Fibroblast of upper back skin (primary cell): ENCODE data around the gene SETBP1.

Experiments
- DNase-seq: peaks from one replicate; pipeline ENCODE4 v3.0.0-alpha.2; 2013

SETBP1 gene

DNA sequence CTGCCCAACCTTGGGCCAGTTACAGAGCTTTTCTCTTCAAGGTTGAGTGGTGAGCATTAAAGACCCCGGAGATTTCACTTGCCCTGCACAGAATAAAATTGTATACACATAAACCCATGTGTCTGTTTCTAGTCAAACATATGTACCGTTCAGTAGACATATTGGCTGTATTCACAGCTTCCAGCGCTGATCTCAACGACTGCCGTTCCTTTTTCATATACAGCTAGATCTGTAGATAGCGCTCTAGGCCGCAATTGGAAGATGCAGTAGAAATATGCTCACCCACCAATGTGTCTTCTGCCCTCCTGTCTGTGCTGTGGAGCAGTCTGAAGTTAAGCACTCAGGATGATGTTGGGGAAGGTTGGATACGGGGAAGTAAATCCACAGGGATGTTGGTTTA is 317.7 kb downstream of the SETBP1 start:
- no peak for DNase-seq

DNA sequence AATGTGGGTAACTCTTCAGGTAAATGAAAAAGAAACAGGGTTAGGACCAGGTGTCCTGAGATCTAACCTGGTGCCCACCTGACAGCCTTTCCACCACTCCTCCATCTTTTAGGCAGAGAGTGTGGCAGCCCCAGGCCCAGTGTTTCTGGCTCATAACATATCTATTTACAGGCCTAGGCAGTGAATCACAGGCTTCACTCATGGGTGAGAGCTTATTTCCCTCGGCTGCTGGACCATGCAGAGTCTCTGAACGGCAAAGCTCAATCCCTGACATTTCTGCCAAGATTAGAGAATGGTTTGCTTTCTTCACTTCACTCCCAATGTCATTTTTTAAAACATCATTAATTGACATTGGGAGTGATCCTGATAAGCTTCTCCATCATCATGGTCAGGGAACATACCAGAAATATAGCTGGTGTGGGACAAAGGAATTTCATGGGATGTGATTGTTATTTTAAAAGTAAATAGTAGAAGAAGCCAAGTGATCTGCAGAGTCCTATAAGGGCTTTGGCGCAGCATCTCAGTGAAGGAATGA is 323.9 kb downstream of the SETBP1 start:
- DNase-seq = peak; percentile 28

DNA sequence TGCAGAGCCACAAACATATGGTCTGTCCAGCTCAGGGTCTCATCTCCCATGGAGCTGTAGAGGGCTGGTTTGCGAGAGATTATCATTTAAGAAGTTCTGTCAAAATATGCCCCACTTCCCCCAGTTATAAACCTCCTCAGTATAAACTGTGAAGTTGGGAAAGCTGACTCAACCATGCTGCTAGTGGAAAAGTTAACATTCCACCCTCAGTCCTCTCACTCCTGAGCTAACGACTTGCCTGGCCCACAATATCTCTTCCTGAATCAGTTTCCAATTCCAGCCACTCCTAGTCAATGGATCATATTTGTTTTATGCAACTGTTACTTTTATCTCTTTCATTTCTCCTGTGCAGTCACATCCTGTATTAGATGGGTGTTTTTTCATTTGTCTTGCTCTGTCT is 326.2 kb downstream of the SETBP1 start:
- DNase-seq = peak; percentile 39

DNA sequence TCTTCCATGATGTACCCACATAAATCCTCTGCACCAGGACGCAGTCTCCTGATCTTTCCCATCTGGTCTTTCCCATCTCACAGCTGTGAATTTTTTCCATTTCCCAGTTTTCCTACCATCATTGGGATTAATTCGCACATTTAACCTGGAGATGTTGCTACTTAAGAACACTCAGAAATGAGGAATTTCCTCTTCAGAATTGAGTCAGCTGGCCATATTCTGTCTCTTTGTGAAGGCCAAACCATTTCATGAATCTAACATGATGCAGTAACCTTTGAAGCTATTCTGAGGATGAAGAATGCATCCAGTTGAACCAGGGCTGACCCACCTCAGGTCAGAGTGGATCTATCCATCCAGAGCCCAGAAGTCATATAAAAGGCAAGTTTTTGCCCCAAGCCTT is 326.8 kb downstream of the SETBP1 start:
- peak; percentile 62 for DNase-seq

DNA sequence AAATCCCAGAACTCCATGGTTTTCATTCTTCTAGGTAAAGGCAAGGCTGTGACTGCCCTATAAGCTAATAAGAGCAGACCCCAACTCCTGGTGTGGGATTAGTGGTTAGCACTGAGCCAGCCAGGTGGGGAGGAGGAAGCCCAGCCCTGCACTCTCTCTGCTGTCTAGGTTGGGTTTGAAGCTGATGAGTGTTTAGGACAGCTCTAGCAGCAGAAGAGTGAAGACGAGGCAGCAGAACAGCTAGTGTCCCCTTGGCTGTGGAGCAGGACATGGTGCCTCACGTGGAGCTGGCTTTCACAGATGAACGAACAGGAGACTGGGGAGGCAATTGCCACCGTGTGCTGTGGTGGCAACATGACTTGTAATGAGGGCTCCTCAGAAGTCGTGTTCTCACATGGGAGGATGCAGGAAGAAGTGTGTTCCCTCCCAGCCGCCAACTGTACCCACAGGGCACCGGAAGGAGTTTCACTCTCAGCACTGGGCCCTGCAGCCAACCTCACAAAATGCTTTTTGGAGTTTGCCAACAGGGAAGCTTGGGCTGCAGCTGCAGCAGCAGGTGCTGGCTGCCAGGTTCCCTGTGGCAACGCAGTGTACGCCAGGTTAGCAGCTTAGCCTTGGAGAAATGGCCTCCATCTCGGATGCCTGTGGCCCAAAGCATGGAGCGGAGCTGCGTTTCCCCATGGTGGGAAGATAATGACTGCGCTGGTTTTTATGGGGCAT is 328.2 kb downstream of the SETBP1 start:
- no peak for DNase-seq

DNA sequence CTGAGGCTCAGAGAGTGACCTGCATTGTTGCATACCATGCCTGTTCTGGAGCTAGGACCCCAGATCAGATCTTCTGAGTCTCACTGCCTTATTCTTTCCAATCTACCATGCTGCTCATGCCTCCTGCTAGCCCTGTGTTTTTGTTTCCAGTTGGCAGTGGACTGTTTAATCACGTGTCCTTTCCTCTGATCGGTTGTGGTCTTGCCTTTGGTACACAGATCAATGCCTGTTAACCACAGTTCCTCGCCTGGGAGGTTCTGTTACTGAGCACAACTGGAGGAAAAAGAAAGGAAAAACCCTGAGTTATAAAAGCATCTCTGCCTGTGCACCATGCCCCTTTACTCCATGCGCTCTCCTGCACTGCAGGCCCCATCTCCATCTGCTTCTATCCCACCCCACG is 329.1 kb downstream of the SETBP1 start:
- no peak for DNase-seq

DNA sequence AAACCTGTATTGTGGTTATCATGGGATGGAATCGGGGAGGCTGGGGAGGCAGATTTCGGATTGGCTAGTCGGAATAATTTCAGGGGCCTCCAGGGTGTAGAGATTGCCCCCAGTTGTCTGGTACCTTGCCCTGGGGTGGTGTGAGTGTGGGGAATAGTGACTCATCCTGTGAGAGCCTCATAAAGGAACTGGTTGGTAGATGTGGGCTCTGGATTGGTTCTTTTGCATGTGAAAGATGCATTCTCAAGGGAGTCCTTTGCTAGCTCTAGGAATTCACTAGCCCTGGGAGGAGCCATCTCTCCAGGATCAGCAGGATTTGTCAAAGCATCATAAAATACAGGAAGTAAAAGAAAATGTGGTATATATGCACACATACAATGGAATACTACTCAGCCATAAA is 331.6 kb downstream of the SETBP1 start:
- DNase-seq = peak; percentile 21

DNA sequence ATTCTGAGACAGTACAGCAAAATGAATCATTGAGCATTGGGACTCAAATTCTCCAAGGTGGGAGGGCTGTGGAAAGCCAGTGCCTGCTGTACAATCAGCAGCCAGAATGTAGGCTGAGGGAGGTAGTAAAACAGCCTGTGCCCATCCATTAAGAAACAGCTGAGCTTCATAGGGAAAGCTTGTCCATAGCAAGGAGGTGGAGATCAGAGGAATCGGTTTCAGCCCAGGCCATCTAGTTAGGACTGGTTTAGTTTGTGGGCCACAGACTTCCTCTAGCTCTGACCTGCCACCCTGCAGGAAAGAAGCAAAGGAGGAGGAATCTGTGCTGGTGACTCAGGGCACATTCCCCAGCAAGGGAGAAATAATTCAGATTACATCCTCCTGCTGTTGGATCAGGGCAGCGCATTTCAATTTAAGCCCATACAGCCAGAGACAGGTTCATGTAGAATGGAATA is 333.4 kb downstream of the SETBP1 start:
- DNase-seq = peak; percentile 88

DNA sequence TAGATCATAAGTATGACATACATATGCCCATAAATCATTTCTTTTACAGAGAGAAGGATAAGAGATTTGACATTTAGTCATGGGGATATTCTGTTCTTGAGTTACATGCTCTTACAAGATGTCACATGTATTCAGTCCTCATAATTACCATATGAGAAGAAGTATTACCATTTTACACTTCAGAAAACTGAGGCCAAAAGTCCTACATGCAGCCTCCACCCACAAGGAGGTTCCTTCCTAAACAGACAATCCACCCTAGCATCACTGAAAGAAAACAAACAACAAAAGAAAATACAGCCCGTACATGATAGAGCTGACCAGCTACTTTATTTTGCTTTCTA is 335.1 kb downstream of the SETBP1 start:
- no peak for DNase-seq

DNA sequence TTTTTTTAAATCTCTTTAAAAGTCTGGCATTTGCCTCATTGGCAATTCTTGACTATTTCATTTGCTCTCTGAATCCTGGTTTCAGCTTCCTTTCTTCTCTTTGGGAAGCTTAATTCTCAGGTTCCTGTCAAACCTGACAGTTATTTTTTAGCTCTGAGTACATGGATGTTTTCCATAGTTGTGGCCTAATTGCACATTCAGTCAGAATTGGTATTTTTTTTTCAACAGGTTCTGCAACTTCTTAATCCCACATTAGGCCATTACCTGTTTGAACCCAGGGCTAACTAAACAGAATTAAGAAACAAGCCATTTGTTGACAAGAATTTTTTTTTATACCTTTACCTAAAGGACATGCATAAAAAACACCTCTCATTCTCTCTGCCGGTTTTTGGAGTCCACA is 338.8 kb downstream of the SETBP1 start:
- DNase-seq = no peak

DNA sequence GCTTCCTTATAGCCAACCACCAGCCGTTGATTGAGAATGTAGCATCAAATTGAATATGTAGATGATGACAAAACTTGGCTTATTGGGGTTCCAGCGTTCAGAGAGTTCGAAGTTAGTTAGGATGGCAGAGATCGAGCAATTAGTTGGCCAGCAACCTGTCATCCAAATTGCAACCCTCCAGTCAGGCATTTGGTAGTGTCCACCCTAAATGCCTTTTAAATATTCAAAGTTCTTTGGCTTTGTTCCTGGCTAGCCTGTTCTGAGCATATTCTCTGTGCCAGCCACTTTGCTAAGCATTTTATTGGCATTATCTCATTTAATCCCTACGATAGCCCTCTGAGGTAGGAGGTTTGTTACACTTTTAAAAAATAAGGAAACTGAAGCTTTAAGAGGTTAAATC is 342.8 kb downstream of the SETBP1 start:
- DNase-seq = no peak

DNA sequence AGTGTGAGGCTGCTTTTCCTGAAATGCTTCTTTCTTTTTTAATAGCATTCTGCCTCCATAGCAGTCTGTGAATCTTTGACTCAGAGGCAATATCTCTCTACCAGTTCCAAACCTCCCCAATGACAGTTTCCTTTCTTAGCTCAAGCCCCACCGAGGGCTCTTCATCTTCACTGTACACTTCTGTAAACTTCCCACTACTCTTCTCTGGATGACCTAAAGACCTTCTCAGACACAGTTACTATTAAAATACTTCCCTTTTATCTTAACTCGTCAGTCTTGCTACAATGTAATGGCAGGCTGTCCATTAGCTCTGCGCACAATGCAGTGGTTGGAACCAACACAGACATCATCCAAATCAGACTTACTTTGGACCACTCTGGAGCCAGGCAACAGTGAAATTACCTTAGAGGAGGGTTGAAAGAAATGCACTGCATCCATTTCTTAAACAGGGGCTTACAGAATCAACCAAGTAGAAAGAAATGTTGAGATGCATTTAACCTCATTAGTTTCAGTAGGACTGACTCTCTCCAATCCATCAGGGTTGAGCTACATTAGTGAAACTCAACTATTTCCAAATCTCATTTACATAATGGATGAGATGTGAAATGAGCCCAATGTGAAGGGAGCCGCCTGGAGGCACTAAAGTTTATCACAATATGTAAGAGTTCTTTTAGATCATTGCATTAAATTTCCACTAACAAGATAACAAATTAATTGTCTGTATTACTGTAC is 343.8 kb downstream of the SETBP1 start:
- DNase-seq = no peak

DNA sequence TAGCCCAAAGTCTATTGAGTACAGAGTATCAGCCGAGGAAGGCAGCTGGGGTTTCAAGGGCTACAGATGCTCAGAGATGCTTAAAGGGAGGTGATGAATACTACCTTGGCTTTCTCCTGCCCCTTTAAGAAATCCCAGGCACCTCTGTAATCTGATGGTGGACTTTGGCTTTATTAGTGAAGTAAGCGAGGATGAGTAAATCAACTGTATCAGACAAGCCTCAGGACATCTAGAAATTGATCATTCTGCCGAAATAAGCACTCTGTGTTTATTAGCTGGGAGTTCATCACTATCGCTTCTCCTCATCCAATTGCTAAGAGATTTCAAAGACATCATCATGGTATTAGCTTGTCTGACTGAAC is 344.4 kb downstream of the SETBP1 start:
- DNase-seq = no peak

DNA sequence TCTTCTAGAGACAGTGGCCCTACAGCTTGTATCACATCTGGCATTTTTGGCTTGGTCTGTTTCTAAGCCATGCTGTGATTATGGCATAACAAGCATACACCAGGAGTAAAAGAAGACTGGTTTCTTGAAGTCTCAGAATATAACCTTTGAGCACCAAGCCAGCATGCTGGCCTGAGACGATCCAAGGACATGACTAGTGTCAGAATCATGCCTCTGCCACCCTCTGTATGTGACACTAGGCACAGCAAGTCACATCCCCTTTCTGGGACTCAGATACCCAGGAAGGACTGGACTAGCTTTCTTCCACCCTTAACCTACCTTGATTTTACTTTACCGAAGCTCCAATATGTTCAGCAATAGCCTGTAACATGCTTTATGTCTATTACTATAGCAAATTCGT is 345.5 kb downstream of the SETBP1 start:
- DNase-seq = no peak

DNA sequence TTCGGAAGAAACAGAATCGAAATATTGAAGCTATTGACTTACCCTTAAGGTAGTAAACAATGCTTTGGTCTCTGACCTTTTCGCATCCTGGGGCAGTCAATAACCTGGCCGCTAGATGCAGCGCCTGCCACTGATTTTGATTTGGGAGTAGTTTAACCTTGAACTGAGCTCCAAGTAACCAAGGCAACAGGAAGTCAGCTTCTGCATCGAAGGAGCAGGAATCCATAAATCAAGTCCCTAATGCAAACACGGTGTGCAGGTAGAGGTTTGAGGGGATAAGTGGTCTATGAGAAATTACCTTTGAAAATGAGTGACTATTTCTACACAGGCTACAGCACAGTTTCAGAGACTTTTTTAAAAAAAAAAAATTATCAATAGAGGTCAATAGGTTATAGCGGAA is 353.5 kb downstream of the SETBP1 start:
- no peak for DNase-seq

DNA sequence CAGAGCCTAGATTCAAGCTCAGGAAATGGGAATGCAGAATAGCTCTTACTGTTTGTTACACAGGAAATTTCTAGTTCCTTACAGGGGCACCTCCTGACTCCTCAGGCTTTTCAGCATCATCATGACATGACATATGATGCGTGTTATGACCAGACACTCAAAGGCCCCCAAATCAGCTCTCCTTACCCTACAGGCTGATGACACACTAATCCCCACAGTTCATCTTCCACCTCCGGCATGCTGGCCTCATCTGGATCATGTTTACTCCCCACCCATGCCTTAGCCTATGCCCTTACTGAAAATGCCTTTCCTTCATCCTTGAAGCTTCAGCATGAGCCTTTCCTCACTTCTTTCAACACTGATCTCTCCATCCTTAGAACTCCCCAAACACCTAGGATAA is 356.9 kb downstream of the SETBP1 start:
- no peak for DNase-seq

DNA sequence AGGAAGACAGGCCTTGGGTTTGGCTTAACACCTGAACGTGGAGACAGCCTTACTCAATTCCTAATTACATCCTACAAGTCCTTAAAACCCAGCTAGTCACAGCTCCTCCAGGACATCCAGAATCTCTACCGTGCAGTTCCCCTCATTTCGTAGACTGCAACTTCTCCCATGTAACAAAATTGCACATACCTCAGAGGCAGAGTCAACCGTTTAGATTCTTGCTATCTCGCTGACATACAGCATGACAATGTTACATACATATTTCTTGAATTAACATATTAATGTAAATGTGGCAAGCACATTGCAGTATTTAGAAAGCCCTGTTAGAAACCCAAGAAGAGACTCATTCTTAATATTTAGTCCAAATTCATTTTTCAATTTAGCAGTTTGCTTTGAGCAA is 358.7 kb downstream of the SETBP1 start:
- peak; percentile 37 for DNase-seq

DNA sequence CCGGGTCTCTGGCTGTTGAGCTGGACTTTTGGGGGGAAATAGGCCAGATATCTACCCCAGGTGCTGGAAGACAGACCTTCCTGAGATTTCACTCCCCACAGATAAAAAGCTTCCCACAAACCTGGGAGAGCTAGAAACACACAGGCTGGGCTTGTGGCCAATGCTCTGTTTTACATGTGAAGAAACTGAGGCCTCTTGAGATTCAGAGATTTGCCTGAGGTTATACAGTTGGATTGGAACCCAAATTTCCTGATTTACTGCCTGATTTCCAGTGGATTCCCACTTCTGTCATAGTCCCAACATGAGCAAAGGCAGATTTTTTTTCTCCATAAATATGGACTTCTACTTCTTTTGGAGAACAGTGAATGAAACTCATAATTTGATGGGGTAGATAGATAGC is 360.2 kb downstream of the SETBP1 start:
- no peak for DNase-seq

DNA sequence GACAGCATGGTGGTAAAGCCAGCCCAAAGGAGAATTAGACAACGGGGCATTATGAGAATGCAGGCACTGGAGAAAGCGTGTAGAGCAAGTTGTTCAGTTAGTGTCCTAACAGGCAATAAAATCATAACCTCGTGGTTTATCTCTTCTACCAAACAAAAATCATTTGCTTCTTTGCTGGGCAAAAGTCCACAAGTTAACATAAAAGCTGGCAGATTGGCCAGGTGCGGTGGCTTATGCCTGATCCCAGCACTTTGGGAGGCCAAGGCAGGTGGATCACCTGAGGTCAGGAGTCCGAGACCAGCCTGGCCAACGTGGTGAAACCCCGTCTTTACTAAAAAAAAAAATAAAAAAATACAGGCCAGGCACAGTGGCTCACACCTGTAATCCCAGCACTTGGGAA is 364.1 kb downstream of the SETBP1 start:
- no peak for DNase-seq

DNA sequence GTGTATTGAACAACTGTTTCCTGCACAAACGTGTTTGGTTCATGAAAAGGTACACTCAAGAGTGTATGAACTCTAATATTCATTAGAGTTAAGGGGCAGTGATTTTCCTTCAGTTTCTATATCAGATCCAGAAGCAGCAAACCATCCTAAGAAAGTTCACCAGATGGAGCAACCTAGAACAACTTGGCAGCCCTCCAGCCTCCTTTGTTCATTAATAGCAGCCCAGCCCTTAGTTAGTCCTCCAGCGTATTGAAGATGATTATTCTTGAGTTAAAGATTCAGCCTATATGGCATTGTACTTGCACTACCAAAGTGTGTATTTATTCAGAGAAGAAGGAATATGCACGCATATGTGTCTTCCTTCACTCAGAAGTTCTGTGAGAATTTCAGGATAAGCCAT is 365.5 kb downstream of the SETBP1 start:
- DNase-seq = no peak

DNA sequence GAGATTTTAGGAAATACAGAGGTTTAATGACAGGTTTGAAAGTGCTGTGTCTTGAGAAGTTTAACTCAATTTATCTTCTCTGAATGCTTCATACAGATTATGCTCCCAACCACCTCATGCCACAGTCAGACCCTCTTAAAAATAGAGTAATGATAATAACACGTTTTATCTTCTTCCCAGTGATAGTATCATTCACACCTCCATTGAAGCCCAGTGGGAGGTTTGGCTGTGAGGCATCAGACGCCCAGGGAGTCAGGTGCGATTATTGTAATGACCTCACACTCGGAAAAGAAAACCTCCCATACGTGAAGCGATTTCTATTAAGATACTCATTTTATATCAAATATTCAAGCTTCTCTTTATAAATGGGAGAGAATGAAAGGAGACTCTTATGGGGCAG is 366.3 kb downstream of the SETBP1 start:
- DNase-seq = no peak

DNA sequence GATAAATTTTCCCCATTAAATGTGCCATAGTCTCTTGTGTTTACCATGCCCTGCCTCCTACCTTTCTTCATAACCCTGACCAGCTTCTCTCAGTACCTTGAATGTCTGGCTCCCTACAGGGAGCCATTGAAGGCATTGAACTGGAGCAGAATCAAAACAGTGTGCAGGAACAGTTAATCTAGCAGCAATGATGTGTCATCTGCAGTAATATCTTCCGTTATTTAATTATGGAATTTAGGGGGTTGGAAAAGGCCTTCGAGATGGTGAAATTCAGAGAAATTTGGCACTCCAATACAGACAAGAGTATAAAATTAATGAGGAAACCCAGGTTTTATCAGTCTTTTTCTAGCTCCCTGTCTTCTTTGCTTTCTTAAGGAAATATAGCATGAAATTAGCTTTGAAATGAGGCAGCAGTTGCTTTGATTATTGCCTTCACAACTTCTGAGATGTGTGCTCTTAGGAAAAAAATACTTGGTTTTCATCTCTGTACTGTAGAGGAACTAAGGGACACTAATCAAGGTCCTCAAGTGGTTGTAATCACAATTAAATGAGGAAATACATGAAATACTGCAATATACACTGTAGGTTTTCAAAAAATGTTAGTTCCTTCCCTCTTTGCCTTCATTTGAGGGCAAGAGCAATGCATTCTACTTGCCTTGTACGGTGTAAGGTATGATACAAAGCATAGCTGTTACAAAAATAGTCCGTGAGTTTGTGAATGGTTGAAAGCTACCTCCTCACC is 369.1 kb downstream of the SETBP1 start:
- DNase-seq = peak; percentile 38

DNA sequence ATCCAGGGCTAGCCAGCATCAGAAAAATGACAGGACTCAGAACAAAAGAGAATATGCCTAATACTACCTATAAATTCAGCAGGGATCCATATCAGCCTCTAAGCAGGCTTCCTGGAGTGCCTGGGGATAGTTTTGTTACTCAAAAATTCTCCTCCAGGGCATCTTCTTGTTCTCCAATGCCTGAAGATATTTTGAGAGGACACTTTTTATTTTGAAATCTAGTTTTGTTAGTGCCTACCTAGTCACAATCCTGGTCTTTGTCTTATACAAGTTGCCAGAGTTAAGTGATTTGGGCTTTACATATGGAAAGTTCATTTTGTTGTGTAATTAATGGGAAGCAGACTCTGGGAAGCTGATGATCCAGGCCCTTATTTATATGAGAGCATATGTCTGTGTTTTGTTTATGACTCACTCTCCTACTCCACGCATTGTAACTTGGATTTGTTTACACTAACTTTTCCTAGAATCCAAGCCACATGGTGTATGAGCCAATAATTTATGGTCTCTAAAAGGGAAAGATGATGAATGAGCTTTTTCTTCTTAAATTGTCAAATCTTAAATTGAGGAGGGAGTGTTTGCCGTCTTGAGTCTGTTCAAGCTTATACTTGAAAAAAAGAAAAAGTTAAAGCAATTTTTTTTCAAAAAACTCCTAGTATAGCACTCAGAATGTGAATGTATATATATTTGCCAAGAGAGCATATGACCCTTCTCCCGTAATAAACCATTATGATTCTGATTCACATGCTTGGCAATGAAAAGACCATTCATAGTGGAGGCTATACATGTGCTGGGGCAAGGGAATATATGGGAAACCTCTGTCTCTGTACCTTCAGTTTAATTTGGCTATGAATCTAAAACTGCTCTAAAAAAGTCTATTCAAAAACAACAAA is 370.3 kb downstream of the SETBP1 start:
- peak; percentile 92 for DNase-seq
